GM11168 (cell line): ENCODE measurements around the gene SPTA1.
"Not testable (repeated sequence)": the region's sequence is repeated elsewhere in the genome, so short reads cannot be mapped to it uniquely, and the experiment has no call there.

Source experiments
- in situ Hi-C: fragments of 300-500 bp; cut with MboI; formaldehyde crosslinking; loops from one replicate; pipeline ENCODE4 v1.12.0; 2022; ENCODE audit warnings: low sequenced_read_pairs; ENCODE audit not compliant: unreplicated experiment

SPTA1 gene

DNA sequence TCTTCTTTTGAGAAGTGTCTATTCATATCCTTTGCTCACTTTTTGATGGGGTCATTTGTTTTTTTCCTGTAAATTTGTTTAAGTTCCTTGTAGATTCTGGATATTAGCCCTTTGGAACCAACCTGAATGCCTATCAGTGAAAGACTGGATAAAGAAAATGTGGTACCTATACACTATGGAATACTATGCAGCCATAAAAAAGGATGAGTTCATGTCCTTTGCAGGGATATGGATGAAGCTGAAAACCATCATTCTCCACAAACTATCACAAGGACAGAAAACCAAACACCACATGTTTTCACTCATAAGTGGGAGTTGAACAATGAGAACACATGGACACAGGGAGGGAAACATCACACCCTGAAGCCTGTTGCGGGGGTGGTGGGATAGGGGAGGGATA is 1.8 kb upstream of the SPTA1 start:
- in situ Hi-C loops, result not testable (repeated sequence)

GRCh38 chr1:158687037-158687436 is 522 bp upstream of the SPTA1 start:
- in situ Hi-C loops, result no loop called here

DNA sequence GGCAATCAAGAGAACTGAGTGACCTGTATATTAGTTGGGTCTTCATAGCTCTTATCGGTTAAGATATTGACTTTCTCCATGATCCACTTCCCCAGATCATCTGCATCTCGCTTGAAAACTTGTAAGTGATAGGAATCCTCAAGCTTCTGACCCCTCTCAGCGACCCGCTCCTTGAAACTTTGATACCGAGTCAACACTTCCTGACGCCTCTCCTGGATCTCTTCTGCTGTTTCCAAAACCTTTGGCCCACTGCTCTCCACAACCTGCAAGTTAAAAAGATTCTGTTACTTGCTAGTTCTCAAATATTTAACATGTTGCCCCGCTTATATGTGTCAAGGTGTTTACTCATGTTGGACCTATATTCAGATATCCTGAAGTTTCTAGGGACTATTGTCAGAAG is 1.4 kb downstream of the SPTA1 start:
- in situ Hi-C loops, result no loop called here

DNA sequence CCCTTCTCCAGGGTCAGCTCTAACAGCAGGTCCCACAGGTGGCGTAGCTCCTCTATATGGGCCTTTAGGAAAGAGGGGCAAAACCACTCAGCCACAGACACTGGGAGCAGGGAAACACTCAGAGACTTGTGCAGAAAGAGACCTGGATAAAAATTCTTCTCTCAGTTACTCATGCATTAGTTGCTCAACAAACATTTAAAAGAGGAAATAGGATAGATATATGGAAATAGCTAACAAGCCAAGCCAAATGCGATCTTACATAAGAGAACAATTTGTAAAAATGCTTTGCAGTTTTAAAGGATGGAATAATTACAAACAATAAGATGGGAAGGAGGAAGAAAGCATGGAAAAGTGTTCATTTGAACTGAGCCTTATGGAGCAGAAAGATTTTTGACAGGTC is 4.9 kb downstream of the SPTA1 start:
- in situ Hi-C loops, result no loop called here

- in situ Hi-C loops, result no loop called here
Observed at GRCh38 chr1:158679289-158679688, 7.2 kb downstream of the SPTA1 start.

DNA sequence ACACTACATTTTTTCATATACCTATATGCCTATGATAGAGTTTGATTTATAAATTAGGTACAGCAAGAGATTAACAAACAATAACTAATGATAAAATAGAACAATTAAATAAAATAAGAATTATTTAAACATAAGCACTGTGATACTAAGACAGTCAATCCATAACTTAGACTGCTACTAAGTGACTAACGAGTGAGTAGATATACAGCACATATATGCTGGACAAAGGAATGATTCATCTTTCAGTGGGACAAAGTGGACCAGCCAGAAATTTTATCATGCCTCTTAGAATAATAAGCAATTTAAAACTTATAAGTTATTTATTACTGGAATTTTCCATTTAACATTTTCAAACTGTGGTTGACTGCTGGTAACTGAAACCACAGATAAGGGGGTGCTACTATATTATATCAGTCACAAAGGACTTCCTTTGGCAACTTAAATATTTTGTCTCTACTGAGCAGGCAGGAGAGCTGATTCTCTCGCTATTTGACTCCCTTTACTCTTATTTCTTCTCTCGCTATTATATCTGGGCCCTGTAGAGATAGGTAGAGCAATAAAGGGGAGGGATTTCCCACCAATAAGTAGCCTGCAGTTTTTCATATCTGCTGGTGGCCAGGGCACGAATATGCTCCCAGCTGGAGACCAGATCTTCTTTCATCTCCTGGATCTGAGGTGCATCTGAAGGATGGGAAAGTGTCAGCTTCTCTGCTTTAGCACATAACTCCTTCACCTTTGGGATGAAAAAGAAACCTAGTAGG is 10.8 kb downstream of the SPTA1 start:
- in situ Hi-C loops, result no loop called here

- in situ Hi-C loops, result no loop called here
Observed at GRCh38 chr1:158674302-158674701, 12.2 kb downstream of the SPTA1 start.

- in situ Hi-C loops, result no loop called here
Observed at GRCh38 chr1:158666037-158666436, 20.5 kb downstream of the SPTA1 start.

GRCh38 chr1:158654571-158654970 is 31.9 kb downstream of the SPTA1 start:
- in situ Hi-C loops, result no loop called here

- in situ Hi-C loops, result no loop called here
Observed at GRCh38 chr1:158654086-158654485, 32.4 kb downstream of the SPTA1 start.

GRCh38 chr1:158652721-158653334 is 33.7 kb downstream of the SPTA1 start:
- in situ Hi-C loops, result no loop called here

- in situ Hi-C loops, result no loop called here
Observed at GRCh38 chr1:158649052-158649451, 37.5 kb downstream of the SPTA1 start.

DNA sequence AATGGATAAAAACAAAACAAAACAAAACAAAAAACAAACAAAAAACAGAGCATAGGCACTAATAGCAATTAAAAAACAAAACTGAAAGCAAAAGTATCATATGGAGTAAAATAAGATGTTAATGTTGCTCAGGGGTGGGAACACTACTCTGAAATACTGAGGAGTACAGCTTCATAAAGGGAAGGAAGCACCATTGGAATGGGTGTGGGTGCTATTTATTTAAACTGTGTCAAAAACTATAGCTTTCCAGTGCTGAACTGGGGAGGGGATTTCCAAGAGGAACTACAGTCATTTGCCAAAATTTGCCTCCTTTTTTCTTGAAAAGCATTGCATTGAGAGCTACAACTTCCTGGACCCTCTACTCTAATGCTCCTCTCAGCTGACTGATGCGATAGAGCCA is 40.0 kb downstream of the SPTA1 start:
- in situ Hi-C loops, result no loop called here

DNA sequence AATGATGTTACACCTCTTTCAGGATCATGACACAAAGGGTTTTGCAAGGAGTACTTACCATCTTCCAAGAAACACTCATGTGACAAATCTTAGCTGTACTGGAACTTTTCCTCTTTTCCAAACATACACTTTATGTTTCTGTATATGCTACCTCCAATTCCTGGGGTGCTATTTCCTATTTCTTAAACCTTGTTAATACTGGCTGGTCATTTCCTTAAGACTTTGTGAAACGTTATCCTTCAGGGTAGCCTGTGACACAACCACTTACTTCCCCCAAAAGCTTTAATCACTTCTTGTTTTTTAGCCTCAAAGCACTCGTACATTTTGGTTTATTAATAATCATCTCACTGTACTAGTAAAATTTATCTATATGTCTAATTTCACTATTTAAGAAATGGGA is 42.1 kb downstream of the SPTA1 start:
- in situ Hi-C loops, result no loop called here

DNA sequence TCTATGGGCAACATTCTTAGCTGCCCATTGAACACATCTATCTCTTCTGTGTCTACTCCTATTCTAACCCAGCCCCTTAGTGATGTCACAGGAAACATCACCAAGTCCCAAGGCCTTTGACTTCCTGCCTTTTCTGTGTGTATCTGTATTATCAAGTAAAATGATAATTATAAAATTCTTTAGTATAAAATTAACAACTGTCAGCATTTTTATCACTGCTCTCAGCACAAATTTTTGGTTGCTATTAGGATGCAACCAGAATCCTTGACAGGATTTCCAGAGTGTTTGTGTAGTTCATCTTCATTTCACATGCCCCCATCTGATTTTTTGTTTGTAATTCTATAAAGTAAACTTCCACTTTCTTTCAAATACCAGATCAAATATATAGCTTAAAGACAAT is 47.6 kb downstream of the SPTA1 start:
- in situ Hi-C loops, result no loop called here

DNA sequence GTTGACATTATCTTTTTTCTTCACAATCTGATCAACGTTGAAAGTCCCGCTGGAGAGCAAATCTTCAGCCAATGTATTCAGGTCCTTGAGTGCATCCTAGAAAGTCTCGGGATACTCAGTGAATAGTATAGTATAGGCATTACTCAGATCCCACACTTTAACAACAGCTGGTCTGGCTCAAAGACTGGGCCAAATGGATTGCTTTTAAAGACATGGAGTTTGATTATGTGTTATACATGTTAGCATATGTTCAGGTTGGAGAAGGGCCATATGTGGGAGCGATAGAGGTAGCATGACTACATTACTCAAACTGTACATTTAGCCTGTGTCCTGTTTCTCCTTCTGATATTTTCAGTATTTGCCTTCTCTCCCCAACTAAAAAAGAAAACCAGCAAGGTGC is 48.4 kb downstream of the SPTA1 start:
- in situ Hi-C loops, result no loop called here

DNA sequence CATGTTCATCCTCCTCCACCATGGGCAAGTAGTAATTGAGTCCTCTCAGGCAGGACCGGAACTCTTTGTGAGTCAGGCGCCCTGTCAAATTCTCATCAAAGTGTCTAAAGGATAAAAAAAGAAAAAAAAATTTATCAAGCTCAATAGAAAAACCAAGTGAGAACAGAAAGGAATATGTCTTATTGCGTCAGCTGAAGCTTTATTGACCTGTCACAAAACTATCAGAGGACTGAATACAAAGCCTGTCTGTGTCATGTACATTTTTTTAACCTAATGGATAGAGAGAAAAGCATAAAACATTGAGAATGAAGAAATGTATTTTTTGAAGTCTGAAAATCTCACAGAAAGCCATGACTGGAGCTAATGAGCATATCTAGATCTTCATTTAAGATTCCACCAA is 72.8 kb downstream of the SPTA1 start:
- in situ Hi-C loops, result no loop called here

DNA sequence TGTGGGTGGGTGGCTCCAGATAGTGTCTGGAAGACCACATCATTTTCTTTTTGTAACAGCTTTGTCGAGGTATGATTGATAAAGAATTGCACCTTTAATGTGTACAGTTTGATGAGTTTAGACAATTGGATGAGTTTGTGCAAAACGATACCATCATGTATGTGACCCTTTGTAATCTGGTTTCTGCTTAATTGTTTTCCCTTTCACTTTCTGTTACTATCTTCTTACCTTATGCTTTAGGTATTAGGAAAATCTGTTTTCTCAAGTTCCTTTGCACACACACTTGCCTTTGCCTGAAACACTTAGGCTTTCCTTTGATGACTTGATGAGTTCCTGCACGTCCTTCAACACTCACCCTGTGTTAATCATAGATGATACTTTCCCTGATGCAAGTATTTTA is 74.6 kb downstream of the SPTA1 start:
- in situ Hi-C loops, result no loop called here

GRCh38 chr1:158607296-158607695 is 79.2 kb downstream of the SPTA1 start:
- in situ Hi-C loops, result no loop called here

DNA sequence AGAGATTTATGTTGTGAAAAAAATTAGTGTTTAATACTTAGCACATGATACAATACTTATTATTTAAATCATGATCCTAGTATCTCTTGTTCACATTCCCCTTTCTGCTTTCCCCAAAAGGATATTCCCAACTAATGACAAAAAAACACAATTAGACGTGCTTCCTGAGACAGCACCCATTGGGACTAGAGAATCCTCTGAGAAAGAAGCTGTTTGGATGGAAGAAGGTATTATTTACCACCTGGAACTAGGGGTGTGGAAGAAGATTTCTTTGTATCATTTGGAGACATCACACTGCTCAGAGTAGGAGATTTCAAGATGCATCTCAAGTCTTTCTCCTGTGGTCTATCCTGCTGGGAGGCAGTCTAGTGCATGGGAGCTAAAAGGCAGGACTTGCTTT is 81.5 kb downstream of the SPTA1 start, which contains the start of gene OR10Z1:
Gene OR10Z1 (plus strand): TSS at position 301 of the 400 bp plus-strand sequence. CDS start 1,171 bp downstream, outside the sequence.
- in situ Hi-C loops, result no loop called here

- in situ Hi-C loops, result no loop called here
Observed at GRCh38 chr1:158600735-158601134, 85.8 kb downstream of the SPTA1 start.

GRCh38 chr1:158586942-158587341 is 99.6 kb downstream of the SPTA1 start:
- in situ Hi-C loops, result no loop called here
